GM19351 (cell line): ENCODE data around the gene DTNA.
"Not testable (repeated sequence)": the region's sequence is repeated elsewhere in the genome, so short reads cannot be mapped to it uniquely, and the experiment has no call there.

Experiments
- ATAC-seq: cut with Tn5 transposase; IDR thresholded peaks from one replicate; pipeline ENCODE4 v1.9.1; 2021; ENCODE audit warnings: mild to moderate bottlenecking, moderate library complexity; ENCODE audit not compliant: unreplicated experiment

DTNA gene

DNA sequence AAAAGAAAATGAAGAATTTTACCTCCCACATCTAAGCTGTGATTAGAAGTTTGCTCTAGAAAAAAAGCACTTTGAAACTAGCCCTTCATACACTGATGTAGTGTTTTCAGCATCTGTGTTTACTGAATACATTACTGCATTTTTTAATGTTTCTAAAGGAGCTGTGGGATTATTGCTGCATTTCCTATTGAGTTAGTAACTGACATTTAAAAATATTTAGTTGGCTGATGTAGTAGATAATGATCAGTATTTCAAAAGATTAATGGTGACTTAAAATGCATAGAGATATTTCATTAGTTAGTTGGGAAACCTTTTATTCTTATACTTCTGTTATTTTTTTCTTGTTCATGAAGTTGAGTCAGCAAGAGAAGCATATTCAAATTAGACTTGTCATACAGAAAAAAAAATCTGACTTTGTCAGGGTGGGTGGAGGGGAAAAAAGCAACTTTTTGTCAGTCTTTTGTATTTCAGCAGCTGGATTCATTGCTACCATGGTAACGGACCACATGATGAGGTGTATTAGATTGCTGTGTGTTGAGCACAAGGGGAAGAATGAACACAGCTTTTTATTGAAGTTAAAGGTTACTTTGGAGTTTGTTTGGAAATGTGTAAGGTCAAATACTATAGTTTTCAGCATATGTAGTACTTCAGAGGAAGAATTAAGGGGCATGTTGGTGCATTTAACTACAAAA lies at the start of gene DTNA:
Gene DTNA (plus strand): TSS at position 549 of the 692 bp plus-strand sequence. CDS start 45,679 bp downstream, outside the sequence.
- no peak for ATAC-seq

DNA sequence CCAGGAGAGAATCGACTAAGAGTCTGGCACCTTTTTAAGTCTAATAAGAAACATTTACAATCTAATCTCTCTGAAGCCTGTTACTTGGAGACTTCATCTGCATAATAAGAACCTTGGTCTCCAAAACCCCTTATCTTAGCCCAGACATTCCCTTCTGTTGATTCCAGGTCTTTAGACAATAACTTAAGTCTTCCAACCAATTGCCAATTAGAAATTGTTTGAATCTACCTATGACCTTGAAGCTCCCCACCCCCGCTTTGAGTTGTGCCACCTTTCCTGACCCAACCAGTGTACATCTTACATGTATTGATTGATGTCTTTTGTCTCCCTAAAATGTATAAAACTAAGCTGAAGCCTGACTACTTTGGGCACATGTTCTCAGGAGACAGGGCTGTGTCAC lies 49.5 kb upstream of the DTNA start:
- ATAC-seq = no peak

DNA sequence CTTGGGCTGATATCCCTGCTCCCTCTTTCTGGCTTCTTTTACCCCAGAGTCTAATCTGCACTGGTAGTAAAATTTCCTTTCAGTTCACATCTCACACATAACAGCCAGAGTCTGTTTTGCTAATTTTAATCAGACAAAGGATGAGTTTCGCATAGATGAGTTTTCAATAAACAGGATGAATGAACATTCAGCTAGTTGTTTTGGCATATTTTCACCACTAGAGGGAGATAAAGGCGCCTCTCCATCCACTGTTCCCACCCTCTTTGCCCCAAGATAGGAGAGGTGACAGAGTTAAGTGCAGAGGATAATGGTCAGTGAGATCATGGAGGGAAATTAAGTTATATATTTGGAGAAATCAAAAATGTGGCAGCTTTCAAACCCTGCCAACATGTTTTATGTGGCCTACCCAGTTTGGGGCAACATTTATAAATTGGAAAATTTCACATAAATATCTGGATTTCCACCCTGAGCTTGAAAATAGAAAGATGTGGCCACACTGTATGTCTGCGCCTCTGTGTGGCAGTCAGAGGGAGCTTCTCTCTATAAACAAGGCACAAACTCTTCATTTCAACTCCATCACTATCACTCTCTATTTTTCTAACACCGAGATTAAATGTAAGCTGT lies 48.5 kb upstream of the DTNA start:
- peak; percentile 92 for ATAC-seq

DNA sequence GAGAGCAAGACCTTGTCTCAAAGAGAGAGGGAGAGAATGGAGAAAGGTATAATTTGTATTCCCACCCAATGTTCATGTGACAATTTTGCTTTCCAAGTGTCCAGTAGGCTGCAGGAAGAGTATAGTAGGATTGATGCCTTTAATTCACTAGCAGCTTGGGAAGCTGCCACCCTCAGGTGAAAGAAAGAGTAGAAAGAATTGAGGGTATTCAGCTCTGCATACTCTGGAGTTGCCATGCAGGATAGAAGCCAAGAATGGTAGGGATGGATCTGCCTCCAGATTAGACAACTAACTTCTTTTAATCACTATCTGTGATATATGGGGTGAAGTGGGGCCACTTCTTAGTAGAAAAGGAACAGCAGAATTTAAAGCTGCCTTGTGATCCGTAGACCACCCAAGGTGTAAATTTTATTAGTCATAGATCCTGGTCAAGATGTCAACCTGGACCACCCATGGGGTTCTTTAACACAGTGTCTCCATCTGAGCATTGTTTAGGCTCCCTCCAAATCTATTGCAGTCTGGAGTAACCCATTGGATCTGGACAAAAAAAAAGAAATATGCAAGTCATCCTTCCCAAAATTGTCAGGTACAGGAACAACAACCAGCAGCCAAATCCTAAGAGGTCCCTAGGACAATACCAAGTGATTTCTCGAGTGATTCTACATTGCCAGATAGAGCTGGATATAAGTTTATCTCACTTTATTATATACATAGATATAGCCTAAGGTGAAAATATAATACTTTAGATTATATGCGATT lies 33.1 kb upstream of the DTNA start:
- ATAC-seq = no peak

DNA sequence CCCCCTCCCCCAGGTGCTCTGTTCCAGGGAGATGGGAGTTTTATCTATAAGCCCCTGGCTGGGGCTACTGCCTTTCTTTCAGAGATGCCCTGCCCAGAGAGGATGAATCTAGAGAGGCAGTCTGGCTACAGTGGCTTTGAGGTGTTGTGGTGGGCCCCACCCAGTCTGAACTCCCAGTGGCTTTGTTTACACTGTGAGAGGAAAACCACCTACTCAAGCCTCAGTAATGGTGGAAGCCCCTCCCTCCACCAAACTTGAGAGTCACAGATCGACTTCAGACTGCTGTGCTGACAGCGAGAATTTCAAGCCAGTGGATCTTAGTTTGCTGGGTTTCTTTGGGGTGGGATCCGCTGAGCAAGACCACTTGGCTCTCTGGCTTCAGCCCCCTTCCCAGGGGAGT lies 20.3 kb upstream of the DTNA start:
- ATAC-seq = not testable (repeated sequence)

DNA sequence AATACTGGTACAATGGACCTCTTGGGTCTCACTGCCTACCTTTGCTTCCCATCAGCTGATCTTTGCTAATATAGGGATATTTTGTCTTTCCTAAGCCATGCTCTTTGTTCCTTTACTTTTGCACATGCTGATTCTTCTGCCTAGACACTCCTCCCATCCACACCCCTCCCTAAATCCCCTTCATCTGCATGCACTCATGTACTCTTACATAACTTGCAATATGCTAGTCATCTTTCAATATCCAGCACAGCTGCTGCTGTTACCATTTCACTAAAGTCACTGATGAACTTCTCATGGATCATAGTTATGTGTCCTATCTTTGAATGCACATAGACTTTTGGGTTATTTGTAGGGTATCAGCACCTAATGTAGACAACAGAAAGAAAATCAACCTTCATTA lies 18.5 kb upstream of the DTNA start:
- ATAC-seq = no peak

DNA sequence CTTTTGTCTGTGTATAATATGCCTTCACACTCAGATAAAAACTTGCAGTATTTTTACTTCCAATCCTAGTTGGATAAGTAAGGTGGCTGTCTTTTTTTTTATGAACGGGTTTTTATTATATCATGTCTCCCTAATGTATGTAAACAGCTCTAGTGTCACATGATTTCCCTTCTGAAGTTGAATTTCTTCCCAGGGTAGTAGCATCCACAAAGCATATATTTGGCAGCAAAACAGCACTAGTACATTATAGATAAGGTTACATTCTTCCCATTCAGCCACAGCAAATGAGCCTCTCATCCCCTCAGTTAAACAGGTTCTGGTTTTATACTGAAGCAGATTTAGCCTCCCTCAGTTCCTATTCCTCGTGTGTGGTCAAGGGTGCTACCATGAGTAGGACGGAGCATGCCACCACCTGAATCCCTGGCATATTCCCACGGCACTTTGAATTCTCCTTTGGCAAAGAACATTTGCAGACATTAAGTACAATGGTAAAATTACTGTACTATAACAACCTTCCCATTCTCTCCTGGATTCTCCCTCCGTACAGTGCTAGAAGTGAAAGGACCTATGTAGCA lies 15.4 kb upstream of the DTNA start:
- ATAC-seq = no peak

DNA sequence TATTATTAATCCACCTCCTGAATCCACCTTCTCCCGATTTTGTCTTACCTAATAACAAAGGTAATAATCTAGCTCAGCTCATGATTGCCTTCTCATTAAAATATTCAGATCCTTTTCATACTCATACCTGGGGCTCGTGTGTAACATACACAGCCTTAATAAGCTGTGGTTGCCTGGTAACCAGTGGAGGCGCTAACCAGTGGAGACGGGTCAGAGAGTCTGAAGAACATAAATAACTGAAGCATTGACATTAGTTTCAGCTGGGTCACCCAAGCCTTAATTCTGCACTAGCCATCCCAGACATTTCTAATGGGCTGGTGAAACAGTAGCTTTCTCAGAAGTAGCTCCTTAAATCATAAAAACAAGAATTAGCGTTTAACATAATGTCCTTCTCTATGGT lies 14.8 kb upstream of the DTNA start:
- no peak for ATAC-seq

DNA sequence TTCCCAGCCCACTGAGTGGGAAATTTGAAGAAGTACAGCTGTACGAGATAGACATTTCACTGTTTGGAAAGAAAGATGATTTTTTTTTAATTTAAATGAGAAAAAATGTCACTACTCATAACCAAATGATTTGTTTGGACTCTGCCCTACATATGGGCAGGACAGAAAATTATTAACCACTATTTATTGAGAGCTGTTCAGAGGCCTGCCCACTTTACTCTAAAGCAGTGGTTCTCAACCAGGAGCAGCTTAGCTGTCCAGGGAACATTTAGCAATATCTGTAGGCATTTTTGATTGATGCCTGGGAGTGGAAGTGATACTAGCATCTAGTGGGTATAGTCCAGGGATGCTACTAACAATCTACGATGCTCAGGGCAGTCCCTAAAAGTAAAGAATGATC lies 13.4 kb upstream of the DTNA start:
- no peak for ATAC-seq

DNA sequence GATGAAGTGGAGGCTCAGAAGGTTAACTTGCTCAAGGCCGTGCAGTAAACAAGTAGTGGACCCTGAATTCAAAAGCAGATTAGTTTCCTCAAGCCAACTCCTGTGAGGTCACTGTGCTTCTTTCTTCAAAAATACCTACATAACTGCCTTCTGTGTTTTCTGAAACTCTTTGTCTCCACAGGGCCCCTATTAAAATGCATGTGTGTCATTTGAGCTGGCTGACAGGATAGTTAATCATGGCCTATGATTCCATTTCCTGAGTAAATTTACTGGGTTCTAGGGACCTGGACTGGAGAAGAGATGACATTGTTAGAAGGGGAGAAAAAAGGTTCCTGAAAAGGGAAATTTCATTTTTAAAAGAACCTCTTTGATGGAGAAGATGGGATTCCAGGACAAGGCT lies 12.9 kb upstream of the DTNA start:
- ATAC-seq = no peak

DNA sequence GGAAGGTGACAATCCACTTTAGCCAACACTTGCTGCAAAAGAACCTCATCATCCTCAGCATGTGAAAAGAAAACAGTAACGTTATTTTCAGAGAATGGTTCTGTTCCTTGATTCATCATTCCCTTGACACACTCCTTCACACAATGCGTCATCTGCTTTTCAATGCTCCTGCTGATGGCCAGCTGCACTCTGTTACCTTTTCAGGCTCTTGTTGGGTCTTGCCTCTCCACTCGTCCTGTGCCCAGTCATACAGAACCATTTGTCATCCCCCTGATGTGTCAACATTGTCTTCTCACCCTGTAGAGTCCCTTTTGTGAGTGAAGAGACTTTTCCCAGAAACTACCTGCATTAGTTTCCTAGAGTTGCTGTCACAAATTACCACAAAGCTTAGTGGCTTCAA lies 12.2 kb upstream of the DTNA start:
- no peak for ATAC-seq

DNA sequence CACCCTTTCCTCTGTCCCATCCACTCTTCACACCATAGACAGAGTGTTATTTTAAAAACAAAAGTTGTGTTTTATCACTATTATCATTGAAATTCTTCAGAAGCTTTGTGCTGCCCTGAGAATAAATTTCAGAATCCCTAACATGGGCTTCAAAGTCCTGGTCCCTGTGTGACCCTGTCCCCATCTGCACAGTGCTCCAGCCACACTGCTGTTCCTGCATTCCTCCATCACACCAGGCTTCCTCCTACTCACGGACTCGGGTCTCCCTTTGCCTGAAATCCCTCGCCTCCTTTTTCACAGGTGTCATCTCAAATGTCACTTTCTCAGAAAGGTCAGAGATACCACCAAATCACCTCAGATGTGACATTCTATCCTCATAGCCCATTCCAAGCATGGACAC lies 8.2 kb upstream of the DTNA start:
- no peak for ATAC-seq

DNA sequence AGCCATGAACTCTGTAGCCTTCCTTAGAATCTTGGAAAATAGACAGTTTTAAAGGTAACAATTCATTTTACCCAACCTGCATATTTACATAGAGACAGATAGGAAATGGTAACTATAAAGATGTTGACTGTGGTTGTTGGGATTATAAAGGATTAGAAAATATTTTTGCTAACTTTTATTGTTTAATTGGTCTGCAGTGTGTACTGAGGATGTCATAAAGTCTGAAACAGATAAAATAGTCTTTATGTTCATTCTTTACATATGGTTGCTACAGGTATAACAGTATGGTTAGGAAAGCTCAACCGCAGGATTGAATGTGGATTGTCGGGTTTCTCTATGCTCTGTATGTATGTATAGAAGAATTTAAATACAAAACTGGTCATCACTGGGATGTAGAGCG lies 7.3 kb upstream of the DTNA start:
- ATAC-seq = no peak

DNA sequence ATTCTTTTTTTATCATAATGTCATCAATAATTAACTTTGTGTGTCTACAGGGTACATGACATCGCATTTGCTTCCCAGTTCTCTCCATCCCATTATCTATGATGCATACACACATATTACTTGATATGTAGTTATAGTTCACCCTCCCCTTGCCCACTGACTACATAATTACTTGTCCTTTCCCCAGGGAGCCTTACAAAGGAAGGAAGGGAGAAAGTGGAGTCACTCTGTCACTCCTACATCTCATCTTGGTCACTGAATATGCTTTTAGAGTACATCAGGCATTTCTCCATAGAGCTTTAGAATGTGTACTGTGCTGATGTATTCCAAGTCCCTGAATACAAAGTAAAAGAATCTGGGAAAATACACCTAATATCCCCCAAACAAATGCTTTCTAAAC lies 6.0 kb upstream of the DTNA start:
- ATAC-seq = no peak

DNA sequence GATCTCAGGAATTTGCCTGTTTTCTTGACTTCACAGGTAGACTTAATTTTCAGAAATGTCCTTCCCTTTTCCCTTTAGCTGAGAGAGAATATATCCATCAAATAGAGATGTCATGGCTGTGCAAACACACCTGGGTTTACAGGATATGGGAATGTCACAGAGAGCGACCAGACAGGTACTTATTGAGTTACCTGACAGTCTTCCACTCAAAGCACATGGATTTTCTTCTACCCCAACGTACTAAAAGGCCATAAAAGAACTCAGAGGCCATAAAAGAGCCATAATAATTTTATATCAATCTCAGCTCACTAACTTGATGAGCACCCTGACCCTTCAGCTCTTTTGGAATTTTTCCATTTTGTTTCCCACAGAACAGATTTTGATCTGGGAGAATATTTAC lies 5.3 kb upstream of the DTNA start:
- no peak for ATAC-seq

DNA sequence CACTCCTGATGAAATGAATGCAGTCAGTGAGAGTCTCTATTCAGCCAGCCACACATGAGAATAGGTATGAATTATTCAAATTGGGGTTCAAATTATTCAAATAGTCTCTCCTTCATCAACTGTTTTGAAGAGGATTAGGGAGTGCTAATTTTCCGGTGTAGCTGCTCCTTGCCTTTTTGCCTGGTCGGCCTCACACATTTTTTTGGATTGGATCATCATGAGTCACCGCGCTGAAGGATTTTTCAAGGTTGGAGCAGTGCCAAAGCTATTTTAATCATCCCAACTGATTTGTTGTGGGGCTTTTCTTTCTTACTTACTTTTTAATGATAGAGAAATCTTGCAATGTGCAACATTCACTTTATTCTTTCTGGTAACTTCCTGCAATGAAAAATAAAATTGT lies 2.4 kb upstream of the DTNA start:
- no peak for ATAC-seq

DNA sequence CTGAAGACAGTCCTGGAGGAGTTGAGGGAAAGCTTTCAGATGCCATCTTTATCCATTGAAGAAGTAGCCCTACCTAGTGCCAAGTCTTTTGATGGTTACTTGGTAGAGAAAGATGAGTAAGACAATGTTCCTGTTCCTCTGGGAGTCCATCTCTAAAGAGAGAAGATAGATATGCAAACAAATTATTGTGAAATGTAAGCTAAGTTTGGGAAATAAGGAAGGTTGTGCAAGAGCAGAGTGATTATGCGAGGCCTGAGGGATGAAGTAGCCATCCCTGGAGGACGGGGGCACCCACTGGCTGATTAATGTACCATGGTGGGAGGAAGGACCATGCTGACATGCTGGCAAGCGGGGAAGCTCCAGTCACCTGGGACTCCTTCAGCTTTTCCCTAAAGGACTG lies 994 bp upstream of the DTNA start:
- no peak for ATAC-seq

DNA sequence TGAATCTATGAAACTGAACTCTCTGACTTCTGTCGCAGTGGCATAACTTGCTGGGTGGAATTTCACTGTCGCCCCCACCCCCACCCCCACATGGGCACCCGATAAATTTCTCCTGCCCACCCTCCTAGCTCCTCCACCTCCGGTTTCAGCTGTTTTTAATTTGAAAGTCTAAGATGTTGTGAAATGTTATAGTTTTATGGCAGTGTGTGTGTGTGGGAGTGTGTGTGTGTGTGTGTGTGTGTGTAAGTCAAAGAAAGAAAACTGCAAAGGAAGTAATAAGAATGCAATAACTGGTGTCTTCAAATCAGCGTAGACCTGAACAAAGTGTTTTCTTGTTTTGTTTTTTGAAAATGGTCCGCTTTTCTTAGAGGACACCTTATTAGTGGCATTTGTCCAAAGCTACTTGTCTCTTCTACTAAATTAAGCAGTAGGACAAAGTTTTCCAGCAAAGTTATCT lies 388 bp downstream of the DTNA start:
- ATAC-seq = no peak

DNA sequence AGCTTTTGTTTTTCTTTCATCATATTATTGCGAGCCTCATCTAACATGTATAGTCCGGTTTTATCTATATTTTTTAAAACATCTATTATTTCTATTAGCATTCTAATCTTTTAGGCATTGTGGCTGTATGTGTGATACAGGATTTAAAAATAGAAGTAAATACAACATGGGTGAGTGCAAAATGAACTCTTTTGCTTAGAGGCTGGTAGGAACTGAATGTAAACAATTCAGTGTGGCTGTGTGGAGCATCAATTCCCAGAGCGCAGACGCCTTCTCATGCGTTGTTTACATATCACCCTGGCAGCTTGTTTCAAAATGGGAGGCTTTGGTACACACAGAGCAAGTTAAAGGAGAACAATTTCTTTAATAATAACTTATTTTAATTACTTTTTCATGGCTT lies 836 bp downstream of the DTNA start:
- no peak for ATAC-seq

DNA sequence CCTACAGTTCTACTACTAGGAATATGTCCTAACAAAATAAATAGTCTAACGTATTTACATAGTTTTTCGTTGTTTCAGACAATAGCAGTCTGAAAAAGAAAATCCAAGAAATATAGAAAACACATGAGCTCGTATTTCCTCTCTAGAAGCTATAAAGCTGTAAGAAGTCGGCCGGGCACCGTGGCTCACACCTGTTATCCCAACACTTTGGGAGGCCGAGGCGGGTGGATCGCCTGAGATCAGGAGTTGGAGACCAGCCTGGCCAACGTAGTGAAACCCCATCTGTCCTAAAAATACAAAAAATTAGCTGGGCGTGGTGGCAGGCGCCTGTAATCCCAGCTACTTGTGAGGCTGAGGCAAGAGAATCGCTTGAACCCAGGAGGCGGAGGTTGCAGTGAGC lies 6.0 kb downstream of the DTNA start:
- ATAC-seq = not testable (repeated sequence)

DNA sequence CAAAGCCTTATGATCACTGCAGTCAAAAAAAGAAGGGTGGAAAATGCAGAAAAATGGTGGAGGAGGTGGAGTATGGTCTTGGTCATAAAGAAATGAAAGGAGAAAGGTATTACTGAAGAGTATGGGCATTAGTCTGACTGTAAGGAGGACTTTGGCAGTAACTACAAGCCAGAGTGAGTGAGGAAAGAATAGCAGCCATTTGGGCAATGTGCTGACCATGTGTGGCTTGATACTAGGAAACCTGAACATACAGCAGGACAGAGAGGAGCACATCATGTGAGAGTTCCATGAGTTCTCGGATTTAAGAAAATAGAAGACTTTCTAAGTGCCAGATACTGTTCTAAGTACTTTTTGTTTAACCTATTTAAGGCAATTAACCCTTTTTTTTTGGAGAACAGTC lies 8.5 kb downstream of the DTNA start:
- ATAC-seq = no peak

DNA sequence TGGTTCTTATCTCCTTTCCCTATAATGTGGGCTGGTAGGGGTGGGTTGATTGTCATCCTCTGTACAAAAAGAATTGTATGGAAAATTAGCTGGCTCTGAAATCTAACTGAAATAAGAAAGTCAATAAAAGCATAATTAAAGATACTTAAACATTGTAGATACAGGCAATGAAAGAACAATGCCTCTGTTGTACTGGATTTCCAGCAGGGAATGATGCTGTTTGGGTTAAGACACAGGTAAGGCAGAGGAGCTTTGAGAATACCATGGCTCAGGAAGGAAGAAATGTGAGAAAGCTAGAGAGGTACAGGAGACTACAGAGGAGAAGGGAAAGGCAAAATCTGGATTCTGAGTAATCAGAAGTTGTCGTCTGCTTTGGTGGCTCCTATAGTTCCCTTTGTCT lies 10.1 kb downstream of the DTNA start:
- no peak for ATAC-seq
